HL-60/S4 treated with phorbol 12-myristate 13-acetate at 8.2 ng/mL for 4 days and 3 days (cell line): ENCODE measurements around the gene ZNF600.
"Not testable (repeated sequence)": the region's sequence is repeated elsewhere in the genome, so short reads cannot be mapped to it uniquely, and the experiment has no call there.

Source experiments
- in situ Hi-C: fragments of 300-500 bp; cut with MboI; formaldehyde crosslinking; loops from 2 replicates; pipeline ENCODE4 v1.15.0; 2022; ENCODE audit warnings: low sequenced_read_pairs

ZNF600 gene

DNA sequence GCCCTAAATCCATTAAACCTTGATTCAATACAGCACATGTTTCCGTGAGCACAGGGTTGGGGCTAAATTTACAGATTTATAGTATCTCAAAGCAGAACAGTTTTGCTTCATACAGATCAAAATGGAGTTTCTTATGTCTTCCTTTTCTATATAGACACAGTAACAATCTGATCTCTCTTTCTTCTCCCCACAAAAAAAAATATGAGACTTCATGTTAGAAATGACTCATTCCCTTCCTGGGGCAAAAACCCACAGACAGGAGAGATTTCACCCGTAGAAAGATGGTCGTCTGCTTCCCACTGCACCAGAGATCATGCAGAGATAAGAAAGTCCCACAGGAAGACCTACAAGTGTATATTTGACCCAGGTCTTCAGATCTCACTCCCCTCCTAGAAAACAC, 44.1 kb downstream of the ZNF600 start:
- in situ Hi-C loops: no loop called here

DNA sequence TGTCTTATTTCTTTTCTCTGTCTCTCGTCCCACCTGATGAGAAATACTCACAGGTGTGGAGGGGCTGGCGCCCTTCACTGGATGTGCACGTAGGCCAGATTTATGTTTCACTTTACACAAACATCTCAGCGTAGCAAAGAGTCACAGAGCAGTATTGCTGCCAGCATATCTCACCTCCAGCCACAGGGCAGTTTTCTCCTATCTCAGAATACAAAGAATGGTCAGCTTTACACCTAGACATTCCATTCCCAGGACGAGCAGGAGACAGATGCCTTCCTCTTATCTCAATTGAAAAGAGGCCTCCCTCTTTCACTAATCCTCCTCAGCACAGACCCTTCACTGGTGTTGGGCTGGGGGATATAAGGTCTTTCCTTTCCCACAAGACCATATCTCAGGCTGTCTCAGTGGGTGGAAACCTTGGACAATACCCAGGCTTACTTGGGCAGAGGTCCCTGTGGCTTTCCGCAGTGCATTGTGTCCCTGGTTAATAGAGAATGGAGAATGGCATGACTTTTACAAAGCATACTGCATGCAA, 44.6 kb downstream of the ZNF600 start:
- in situ Hi-C loops: no loop called here

DNA sequence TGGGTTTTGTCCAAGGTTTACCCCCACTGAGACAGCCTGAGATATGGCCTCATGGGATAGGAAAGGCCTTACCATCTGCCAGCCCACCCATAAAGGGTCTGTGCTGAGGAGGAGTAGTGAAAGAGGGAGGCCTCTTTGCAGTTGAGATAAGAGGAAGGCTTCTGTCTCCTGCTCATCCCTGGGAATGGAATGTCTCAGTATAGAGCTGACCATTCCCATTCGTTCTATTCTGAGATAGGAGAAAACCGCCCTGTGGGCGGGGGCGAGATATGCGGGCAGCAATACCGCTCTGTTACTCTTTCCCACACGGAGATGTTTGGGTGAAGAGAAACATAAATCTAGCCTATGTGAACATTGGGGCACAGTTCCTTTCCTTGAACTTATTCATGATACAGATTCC, 45.2 kb downstream of the ZNF600 start:
- in situ Hi-C loops: not testable (repeated sequence)

DNA sequence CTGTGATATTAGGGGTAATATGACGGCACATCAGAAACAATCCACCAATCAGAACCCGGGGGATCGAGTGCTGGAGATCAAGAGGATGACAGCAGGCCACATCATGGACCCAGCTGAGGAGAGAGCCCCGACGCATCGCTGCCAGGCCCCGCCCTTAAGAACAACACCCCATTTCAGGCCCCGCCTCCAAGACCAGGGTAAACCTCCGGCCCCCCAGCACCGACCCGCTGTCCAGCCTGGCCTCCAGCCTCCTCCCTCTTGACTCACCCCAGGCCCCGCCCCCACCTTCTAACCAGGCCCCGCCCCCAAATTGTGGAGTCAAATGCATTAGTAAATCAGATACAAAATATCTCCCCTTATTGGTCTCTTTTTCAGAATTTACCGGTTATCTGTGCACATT, 47.0 kb downstream of the ZNF600 start:
- in situ Hi-C loops: no loop called here

DNA sequence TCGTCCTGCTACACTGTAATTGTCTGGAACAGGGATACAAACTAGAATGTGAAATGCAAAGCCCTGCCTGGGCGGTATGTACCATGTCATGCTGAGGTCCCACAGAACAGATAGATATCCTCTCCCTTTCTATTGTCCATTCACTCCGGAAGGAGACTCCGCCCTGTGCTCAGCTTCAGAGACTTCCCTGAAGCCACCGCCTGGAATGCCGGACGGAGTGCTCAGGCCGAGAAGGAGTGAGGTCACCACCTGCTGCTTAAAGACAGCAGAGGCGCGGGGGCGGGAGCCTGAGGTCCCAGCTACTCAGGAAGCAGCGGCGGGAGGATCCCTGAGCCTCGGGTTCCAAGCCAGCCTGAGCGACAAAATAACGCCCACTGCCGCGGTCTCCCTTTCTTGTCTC, 50.9 kb downstream of the ZNF600 start:
- in situ Hi-C loops: no loop called here

DNA sequence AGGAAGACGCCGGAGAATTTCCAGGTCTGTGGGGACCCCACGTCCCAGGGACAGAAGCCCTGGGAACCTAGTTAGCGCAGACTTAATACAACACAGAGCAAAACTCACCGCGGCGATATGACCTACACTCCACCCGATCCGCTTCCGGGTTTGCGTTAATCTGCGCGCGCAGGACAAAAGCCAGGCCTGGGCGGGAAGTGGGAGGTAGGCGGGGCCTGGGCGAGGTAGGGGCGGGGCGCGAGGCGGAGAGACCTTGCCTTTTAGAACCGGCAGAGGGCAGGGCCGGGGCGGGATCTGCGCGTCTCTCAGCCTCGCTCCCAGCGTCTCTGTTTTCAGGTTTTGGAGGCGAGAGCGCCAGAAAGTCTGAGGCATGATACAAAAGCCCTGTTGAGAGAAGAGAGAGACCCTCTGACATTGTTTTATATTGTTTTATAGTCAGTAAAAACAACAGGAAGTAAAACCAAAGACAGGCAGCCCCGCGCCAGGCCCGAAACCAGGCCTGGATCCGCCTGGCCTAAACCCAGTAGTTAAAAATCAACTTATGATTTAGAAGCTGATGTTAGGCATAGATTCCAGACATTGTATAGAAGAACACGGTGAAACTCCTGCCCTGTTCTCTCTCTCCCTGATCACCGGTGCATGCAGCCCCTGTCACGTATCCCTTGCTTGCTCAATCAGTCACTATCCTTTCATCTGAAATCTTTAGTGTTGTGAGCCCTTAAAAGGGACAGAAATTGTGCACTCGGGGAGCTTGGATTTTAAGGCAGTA, 51.5 kb downstream of the ZNF600 start, which contains the start of gene ZNF611:
TSS of gene ZNF611 (minus strand) at position 152 of the 769 bp plus-strand sequence. CDS start 19,150 bp downstream, outside the sequence.
- in situ Hi-C loops: no loop called here

DNA sequence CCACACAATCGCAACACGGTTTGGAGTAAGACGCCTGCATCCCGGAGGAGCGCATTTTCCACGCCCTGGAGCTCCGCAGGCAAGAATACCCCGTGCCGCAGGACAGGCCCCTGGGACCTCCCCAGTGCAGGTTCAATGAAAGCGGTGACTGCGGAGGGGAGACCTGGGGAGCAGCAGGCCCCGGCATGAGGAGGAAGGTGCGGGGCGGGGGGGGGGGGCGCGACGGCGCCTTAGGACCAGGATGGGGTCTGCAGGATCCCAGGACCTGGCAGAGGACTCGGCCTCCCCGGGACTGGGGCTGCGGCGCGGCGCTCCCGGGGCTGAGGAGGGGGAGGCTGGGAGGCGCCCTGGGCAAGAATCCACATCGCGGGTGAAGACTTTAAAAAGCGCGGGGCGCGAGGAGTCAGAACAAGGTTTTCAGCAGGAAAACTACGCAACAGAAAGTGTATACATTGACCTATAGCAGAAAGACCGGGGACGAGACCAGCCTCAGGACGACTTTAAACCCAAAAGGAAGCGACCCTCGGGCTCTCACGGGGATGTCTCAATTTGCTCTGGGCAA, 52.2 kb downstream of the ZNF600 start:
- in situ Hi-C loops: no loop called here

DNA sequence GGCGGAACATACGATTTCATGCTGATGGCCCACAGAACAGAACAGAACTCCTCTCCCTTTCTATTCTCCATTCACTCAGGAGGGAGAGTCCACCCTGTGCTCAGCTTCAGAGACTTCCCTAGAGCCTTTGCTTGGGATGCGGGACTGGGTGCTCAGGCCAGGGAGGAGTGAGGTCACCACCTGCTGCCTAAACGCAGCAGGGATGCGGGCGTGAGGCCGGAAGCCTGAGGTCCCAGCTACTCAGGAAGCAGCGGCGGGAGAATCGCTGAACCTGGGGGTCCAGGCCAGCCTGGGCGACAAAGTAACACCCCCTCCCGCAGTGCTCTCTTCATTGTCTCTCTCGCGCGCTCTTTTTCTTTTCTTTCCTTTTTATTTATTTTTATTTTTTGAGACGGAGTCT, 60.5 kb downstream of the ZNF600 start:
- in situ Hi-C loops: not testable (repeated sequence)

DNA sequence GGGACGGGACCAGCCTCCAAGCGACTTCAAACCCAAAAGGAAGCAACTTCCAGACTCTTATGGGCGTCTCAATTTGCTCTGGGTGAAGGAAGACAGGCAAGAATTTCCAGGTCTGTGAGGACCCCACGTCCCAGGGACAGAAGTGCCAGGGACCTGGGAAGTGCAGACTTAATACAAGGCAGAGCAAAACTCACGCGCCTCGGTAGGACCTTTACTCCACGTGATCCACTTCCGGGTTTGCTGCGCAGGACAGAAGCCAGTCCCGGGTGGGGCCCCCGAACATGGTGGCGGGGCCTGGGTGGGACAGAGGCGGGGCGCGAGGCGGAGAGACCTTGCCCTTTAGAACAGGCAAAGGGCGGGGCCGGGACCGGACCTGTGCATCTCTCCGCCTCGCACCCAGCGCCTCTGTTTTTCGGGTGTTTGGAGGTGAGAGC, 61.0 kb downstream of the ZNF600 start:
- in situ Hi-C loops: no loop called here

DNA sequence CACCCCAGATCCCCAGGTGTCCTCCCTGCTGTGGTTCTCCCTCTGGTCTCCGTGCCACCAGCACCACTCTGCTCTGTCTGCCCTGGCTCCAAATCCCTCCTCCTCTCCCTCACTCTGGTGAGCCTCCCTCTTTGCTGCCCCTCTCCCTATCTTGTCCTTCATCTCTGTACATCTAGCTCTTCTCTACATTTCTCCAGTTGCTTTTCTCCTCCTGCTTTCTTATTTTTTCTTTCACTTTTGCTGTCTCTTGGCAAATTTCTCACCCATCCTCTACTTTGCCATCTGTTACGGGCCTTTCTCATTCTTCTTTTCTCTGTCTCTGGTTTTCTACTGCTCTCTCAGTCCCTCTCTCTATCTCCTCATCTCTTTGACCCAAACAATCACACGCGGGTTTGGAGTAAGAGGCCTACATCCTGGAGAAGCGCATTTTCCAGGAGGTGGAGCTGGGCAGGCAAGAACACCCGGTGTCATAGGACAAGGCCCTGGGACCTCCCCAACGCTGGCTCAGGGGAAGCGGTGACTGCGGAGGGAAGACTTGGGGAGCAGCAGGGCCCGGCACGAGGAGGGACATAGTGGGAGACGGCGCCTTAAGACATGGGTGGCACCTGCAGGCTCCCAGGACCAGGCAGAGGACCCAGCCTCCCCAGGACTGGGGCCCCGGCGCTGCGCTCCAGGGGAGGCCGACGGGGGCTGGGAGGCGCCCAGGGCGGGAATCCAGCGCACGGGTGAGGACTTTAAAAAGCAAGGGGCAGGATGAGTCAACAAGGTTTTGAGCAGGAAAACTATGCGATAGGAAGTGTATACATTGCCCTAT, 61.7 kb downstream of the ZNF600 start:
- in situ Hi-C loops: no loop called here

DNA sequence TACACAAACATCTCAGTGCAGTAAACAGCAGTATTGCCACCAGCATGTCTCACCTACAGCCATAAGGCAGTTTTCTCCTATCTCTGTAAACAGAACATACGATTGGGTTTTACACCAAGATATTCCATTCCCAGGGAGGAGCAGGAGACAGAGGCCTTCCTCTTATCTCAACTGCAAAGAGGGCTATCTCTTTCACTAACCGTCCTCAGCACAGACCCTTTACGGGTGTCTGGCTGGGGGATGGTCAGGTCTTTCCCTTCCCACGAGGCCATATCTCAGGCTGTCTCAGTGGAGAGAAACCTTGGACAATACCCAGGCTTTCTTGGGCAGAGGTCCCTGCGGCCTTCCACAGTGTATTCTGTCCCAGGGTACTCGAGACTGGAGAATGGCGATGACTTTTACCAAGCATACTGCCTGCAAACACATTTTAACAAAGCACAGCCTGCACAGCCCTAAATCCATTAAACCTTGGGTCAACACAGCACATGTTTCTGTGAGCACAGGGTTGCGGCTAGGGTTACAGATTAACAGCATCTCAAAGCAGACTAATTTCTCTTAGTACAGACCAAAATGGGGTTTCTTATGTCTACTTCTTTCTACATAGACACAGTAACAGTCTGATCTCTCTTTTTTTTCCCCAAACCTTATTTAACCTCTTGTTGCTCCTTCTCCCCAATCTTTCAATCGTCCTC, 62.5 kb downstream of the ZNF600 start:
- in situ Hi-C loops: not testable (repeated sequence)

DNA sequence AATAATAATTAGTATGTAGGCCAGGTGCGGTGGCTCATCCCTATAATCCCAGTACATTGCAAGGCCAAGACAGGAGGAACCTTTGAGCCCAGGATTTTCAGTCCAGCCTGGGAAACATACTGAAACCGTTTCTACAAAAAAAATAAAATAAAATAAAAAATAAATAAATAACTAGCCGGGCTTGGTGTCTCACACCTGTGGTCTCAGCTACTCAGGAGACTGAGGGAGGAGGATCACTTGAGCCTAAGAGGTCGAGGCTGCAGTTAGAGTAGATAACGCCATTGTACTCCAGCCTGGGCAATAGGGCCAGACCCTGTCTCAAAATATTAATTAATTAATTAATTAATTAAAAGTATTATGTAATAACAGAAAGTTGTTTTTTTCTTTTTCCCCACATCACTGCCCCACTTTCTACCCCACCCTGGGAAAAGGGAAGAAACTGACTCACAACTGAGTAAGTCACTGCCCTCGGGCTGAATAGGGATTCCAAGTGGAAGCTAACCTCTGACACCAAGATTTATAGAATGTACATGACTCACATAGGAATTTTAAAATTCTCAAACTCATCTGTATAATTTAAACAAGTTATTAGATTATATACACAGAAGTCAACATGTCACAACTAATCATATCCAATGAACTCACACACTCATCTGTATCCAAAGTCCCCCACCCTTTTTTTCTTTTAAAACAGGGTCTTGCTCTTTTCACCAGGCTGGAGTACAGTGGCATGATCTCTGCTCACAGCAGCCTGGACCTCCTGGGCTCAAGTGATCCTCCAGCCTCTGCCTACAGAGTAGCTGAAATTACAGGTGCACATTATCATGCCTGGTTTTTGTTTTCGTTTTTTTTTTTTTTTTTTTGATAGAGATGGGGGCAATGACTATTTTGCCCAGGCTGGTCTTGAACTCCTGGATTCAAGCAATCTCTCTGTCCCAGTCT, 64.3 kb downstream of the ZNF600 start:
- in situ Hi-C loops: no loop called here

DNA sequence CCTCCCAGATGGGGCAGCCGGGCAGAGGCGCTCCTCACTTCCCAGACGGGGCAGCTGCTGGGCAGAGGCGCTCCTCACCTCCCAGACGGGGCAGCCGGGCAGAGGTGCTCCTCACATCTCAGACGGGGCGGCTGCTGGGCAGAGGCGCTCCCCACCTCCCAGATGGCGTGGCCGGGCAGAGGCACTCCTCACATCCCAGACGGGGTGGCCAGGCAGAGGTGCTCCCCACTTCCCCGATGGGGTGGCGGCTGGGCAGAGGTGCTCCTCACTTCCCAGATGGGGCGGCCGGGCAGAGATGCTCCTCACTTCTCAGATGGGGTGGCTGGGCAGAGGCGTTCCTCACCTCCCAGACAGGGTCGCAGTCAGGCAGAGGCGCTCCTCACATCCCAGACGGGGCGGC, 66.0 kb downstream of the ZNF600 start:
- in situ Hi-C loops: not testable (repeated sequence)

DNA sequence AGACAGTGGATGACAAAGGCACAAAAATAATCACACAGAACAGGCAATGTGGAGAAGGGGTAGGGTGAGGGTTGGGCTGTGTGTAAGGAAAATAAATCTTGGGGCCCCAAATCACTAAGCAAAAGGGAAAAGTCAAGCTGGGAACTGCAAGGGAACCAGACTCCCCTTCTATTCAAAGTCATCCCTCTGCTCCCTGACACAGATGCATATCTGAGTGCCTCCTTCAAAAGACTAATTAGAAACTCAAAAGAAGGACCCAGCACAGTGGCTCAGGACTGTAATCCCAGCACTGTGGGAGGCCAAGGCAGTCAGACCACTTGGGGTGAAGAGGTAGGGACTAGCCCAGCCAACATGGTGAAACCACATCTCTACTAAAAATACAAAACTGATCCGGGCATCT, 70.1 kb downstream of the ZNF600 start:
- in situ Hi-C loops: no loop called here

DNA sequence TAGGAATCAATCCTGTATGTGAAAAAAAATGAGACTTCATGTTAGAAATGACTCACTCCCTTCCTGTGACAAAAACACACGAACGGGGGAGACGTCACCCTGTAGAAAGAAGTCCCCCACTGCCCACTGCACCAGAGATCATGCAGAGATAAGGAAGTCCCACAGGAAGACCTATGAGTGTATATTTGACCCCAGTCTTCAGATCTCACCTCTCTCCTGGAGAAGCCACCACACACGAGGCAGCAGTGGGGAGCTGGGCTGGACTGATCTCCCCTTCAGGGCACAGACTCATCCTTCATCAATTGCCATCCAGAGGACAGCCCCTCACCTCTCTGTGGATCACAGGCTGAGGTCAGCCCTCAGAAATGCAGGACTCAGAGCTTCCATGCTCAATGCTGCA, 70.7 kb downstream of the ZNF600 start:
- in situ Hi-C loops: not testable (repeated sequence)

DNA sequence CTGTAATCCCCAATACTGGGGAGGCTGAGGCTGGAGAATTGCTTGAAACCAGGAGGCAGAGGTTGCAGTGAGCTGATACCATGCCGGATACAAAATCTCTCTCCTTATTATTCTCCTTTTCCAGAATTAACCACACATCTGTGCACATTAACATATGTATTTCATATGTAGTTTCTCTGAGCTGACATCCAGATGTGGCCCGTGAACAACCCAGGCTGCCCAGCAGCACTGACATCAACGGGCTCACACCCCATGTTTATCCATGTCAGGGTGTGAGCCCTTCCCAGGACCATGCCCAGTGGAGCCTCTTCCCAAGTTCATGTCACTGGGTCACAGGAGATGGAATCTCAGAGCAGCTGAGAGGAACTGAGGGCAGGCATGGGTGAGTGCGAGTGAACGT, 71.3 kb downstream of the ZNF600 start:
- in situ Hi-C loops: not testable (repeated sequence)
